ENCODE measurements around the gene ZCCHC8.

DNA sequence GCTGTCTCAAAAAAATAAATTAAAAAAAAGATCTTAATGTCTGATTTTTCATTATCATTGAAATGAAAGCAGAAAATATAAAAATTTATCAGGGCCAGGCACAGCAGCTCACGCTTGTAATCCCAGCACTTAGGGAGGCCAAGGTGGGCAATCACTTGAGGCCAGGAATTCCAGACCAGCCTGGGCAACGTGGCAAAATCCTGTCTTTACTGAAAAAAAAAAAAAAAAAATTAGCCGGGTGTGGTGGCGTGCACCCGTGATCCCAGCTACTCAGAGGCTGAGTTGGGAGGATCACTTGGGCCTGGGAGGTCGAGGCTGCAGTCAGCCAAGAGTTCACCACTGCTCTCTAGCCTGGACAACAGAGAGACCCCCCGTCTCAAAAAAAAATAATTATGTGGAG lies 40.7 kb downstream of the ZCCHC8 start:
- TF ChIP-seq, protein P1, sequence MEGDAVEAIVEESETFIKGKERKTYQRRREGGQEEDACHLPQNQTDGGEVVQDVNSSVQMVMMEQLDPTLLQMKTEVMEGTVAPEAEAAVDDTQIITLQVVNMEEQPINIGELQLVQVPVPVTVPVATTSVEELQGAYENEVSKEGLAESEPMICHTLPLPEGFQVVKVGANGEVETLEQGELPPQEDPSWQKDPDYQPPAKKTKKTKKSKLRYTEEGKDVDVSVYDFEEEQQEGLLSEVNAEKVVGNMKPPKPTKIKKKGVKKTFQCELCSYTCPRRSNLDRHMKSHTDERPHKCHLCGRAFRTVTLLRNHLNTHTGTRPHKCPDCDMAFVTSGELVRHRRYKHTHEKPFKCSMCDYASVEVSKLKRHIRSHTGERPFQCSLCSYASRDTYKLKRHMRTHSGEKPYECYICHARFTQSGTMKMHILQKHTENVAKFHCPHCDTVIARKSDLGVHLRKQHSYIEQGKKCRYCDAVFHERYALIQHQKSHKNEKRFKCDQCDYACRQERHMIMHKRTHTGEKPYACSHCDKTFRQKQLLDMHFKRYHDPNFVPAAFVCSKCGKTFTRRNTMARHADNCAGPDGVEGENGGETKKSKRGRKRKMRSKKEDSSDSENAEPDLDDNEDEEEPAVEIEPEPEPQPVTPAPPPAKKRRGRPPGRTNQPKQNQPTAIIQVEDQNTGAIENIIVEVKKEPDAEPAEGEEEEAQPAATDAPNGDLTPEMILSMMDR (IDR thresholded peaks at IDR 0.05): no peak
- TF ChIP-seq POLR2AphosphoS5 (IDR thresholded peaks at IDR 0.05): no peak
